PFSK-1 (cell line): ENCODE measurements around the gene WWC2.

Experiments used
- FOXP2 ChIP-seq: optimal IDR thresholded peaks from 2 replicates; pipeline ENCODE3; 2011; ENCODE audit warnings: borderline replicate concordance, control low read depth, inconsistent platforms; ENCODE audit not compliant: insufficient read depth; ENCODE audit errors: extremely low read length, extremely low read depth
- POLR2AphosphoS5 ChIP-seq: IDR thresholded peaks from 2 replicates; pipeline ENCODE4 v1.6.1; 2012; ENCODE audit warnings: low read depth, mild to moderate bottlenecking, control low read depth, low read length, moderate library complexity
- REST ChIP-seq, 2 experiments: IDR thresholded peaks; 2 replicates each; pipeline versions ENCODE4 v1.6.1 to v1.8.0; 2011 to 2012; ENCODE audit warnings: low read depth in 2 of 2, low read length in 2 of 2, control low read depth in 1 of 2, inconsistent platforms in 1 of 2, mild to moderate bottlenecking in 1 of 2, moderate library complexity in 1 of 2; ENCODE audit not compliant: insufficient read depth in 1 of 2
- SIN3A ChIP-seq: IDR thresholded peaks from 2 replicates; pipeline ENCODE4 v1.6.1; 2012; ENCODE audit warnings: mild to moderate bottlenecking, low read length, moderate library complexity, borderline replicate concordance; ENCODE audit not compliant: insufficient read depth
- TAF1 ChIP-seq: IDR thresholded peaks from 2 replicates; pipeline ENCODE4 v1.6.1; 2012; ENCODE audit warnings: low read length, control low read depth, borderline replicate concordance; ENCODE audit not compliant: insufficient read depth

Gene WWC2

DNA sequence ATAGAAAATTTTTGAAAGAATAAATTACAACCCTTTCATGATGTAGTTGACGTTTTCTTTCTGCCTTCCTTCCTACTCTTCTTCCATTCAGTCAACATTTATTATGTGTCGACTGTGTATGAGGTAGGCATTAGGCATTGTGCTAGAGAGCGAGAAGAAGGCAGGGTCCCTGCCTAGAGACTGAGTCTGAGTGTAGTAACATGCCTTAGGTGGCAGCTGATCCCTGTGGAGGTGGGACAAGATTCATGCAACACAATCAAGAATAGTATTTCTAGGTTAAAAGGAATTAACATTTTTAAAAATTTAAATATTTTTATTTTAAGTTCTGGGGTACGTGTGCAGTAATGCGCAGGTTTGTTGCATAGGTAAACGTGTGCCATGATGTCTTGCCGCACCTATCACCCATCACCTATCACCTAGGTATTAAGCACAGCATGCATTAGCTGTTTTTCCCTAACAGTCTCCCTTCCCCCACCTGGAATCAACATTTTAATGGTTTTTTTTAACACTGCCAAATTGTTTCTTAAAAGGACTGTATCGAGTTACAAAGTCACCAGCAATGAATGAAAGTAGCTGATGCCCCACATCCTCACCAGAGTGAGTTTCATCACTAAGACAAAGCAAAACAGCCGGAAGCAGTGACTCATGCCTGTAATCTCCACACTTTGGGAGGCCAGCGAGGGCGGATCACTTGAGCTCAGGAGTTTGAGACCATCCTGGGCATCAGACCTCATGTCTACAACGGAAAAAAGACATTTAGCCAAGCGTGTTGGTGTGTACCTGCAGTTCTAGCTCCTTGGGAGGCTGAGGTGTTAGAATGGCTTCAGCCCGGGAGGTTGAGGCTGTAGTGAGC lies 84.0 kb downstream of the WWC2 start:
- no peak for TF ChIP-seq TAF1
- peak; percentile 72; the same call in 1 of the 2 replicates for TF ChIP-seq SIN3A
- peak in 1 of 2 experiments; percentile 19; a peak in 1 of 4 replicates for TF ChIP-seq REST (IDR thresholded peaks at IDR 0.05; ENCODE audit: insufficient read depth in 1 of 2, low read depth in 2 of 2, low read length in 2 of 2)
- TF ChIP-seq POLR2AphosphoS5, result no peak
- no peak for TF ChIP-seq FOXP2

GRCh38 chr4:183183906-183184535 lies 85.0 kb downstream of the WWC2 start:
- no peak for TF ChIP-seq REST (IDR thresholded peaks at IDR 0.05; ENCODE audit: insufficient read depth in 1 of 2, low read depth in 2 of 2, low read length in 2 of 2)
- no peak for TF ChIP-seq FOXP2
- TF ChIP-seq TAF1, result no peak
- TF ChIP-seq SIN3A, result no peak
- TF ChIP-seq POLR2AphosphoS5, result no peak

DNA sequence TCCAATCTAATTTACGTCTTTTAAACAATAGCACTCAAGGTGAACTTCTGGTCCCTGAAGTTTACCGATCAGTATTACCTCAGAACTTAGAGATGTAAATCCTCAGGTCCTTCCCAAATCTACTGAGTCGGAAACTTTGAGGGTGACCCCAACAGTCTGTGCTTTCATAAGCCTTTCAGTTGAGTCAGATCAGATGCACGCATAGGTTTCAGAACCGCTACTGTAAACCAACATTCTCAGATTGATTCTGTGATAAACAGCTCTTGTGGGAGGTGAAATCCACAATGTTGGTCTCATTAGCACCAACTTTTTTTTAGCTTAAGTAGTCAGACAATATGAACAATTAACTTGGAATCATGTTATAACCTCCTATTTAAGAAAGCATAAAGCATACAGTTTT lies 86.0 kb downstream of the WWC2 start:
- TF ChIP-seq SIN3A (no peak), REST (IDR thresholded peaks at IDR 0.05; ENCODE audit: insufficient read depth in 1 of 2, low read depth in 2 of 2, low read length in 2 of 2) (no peak), TAF1 (no peak), POLR2AphosphoS5 (no peak), FOXP2 (no peak)

DNA sequence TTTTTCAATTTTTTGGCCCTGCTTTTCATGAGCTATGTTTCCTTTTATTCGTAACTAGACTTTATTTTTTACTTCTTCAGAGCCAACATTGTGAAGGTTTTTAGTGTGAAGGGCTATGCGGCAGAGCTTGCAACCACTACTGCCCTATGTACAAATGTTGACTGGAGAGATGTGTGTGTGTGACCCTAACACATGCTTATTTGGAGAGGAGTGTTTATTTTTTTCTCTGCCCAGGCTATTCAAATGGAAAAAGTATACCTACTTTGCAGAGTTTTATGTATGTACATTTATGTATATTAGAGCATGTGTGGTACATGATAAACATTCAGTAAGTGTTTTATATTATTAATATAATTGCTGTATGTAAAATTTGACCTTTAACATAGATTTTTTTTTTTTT lies 86.5 kb downstream of the WWC2 start:
- TF ChIP-seq REST (IDR thresholded peaks at IDR 0.05; ENCODE audit: insufficient read depth in 1 of 2, low read depth in 2 of 2, low read length in 2 of 2) (no peak), POLR2AphosphoS5 (no peak), SIN3A (no peak), TAF1 (no peak), FOXP2 (no peak)
